Coronary artery (tissue), 2 donors: ENCODE measurements around the gene SYK.
"Not testable (repeated sequence)": the region's sequence is repeated elsewhere in the genome, so short reads cannot be mapped to it uniquely, and the experiment has no call there.

Experiments
- DNase-seq: peaks from one replicate; pipeline ENCODE4 v3.0.0-alpha.2; 2017; ENCODE audit warnings: low spot score
- H3K27ac ChIP-seq, 2 donors: fragments of 200-600 bp; sonication (generic); one replicate each; pipeline ENCODE4 v1.5.1; 2016 to 2019
- H3K4me3 ChIP-seq: fragments of 200-600 bp; sonication (generic); 2 replicates; pipeline ENCODE4 v1.5.1; 2016; ENCODE audit warnings: mild to moderate bottlenecking, moderate library complexity
- TF ChIP-seq, protein P1 (sequence below): fragments of 200-600 bp; sonication (generic); IDR thresholded peaks from one replicate; pipeline ENCODE4 v1.5.1; 2019; ENCODE audit warnings: antibody characterized with exemption

The SYK gene

DNA sequence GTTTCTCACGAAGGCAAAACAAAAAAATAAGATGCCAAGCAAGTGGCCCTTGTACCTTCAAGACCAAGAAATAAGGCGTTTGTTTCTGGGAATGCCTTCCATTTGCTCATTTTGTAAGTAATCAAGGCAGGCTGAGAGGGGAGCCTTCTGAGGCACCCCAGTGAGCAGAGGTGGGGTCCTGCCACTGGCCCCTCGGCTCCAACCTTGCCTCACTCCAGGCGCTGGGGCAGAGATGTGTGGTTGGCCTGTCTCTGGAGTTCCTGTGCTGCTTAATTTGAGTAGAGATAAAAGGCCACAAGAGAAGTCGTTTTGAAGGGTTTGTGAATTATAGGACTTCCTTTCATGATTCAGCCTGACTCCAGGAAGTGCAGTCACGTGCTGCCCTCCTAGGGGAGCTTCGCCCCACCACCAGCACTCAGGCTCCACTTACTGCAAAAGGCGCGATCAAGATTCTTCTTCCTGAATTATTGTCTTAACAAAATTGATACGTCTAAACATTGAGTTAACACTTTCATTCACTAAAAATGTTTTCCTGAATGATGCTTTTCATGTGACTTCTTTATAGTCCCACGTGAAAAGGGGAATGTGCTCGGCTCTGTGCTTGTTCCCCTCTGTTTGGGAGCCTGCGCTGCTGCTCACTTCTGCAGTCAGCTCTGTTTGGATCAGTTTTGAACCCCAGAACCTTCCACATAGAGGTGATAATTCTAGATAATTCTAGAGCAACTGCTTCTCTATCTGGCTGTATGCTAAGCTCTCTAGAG, 13.7 kb downstream of the SYK start:
- Histone ChIP-seq H3K4me3 (no peak overlapping the region), H3K27ac (peak overlapping the region in 1 of 2 donors; percentile 41)
- no peak for DNase-seq
- TF ChIP-seq, protein P1, sequence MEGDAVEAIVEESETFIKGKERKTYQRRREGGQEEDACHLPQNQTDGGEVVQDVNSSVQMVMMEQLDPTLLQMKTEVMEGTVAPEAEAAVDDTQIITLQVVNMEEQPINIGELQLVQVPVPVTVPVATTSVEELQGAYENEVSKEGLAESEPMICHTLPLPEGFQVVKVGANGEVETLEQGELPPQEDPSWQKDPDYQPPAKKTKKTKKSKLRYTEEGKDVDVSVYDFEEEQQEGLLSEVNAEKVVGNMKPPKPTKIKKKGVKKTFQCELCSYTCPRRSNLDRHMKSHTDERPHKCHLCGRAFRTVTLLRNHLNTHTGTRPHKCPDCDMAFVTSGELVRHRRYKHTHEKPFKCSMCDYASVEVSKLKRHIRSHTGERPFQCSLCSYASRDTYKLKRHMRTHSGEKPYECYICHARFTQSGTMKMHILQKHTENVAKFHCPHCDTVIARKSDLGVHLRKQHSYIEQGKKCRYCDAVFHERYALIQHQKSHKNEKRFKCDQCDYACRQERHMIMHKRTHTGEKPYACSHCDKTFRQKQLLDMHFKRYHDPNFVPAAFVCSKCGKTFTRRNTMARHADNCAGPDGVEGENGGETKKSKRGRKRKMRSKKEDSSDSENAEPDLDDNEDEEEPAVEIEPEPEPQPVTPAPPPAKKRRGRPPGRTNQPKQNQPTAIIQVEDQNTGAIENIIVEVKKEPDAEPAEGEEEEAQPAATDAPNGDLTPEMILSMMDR = no peak

DNA sequence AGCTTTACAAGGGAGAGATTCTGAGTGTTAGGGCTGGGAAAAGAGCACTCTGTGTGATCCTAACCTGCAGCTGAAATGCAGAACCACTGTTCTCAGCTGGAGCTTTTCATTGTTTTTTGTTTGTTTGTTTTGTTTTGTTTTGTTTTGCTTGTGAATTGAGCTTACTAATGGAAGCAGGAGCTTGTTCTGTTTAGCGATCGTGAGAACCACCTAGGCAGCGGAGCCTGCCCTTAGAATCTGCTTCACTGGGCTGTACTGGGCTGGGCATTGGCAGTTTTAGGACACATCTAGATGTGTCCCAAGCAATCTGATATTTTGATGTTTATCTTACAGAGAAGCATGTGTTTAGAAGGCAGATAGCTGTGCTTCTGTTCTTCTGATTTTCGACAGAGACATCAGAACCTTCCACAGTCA, 14.3 kb downstream of the SYK start:
- no peak for DNase-seq
- H3K4me3 ChIP-seq = no peak overlapping the region
- no peak overlapping the region for H3K27ac ChIP-seq
- TF ChIP-seq, protein P1 = no peak

DNA sequence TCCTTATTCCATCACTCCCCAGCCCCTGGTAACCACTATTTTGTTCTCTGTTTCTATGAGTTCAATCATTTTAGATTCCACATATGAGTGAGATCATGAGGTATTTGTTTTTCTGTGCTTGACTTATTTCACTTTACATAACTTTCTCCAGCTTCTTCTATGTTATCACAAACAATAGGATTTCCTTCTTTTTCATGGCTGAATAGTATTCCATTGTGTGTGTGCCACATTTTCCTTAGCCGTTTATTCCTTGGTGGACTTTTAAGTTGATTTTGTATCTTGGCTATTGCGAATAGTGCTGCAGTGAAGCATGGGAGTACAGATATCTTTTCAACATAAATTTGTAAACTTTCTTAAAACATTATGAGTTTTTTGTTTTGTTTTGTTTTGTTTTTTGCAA, 15.1 kb downstream of the SYK start:
- no peak for DNase-seq
- TF ChIP-seq, protein P1 = no peak

DNA sequence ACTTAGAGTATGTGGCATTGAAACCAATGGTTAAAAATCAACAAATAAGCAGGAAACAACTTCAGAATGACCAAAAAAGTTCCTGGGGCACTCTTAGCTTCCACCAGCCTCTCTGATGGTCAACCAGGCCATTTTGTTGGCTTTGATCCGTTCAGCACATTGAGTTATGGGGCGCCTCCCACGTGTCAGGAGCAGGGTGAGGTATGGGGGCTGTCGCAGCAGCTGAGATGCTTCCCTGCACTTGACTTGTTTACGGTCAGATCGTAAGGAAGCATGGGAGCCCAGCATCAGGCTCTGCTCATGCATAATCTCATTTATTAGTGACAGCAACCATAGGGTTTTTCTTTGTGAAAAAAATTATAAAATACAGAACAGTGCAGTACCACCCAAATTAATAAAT, 16.7 kb downstream of the SYK start:
- no peak for DNase-seq
- Histone ChIP-seq H3K4me3 (no peak overlapping the region), H3K27ac (no peak overlapping the region)
- TF ChIP-seq, protein P1 = no peak

More for the DNA sequence above, 15.1 kb downstream of the SYK start:
- Histone ChIP-seq H3K4me3 (no peak overlapping the region), H3K27ac (no peak overlapping the region)

DNA sequence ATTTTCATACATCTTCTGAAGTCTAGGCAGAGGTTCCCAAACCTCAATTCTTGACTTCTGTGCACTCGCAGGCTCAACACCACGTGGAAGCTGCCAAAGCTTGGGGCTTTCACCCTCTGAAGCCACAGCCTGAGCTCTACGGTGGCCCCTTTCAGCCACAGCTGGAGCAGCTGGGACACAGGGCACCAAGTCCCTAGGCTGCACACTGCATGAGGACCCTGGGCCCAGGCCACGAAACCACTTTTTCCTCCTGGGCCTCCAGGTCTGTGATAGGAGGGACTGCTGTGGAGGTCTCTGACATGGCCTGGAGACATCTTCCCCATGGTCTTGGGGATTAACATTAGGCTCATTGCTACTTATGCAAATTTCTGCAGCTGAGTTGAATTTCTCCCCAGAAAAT, 18.8 kb downstream of the SYK start:
- not testable (repeated sequence) for H3K4me3 ChIP-seq, H3K27ac ChIP-seq, DNase-seq

DNA sequence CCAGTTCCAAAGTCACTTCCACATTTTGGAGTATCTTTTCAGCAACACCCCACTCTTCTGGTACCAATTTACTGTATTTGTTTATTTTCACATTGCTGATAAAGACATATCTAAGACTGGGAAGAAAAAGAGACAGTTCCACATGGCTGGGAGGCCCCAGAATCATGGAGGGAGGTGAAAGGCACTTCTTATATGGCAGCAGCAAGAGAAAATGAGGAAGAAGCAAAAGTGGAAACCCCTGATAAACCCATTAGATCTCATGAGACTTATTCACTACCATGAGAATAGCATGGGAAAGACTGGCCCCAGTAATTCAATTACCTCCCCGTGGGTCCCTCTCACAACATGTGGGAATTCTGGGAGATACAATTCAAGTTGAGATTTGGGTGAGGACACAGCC, 19.6 kb downstream of the SYK start:
- H3K4me3 ChIP-seq, DNase-seq, H3K27ac ChIP-seq: not testable (repeated sequence)

DNA sequence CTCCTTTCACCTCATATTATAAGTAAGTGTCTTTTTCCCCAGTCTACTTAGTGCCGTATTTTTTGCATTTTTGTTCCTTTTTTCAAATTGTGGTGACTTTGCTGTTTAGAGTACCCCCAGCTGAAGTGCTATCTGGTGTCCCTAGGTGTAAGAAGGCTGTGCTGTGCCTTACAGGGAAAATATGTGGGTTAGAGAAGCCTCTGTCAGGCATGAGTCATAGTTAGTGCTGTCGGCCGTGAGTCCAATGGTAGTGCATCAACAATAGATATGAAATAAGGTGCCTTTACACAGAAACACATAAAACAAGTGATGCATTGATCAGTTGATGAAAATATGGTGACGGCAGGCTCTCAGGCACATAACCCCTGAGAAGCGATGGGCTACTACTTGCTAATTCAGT, 20.1 kb downstream of the SYK start:
- Histone ChIP-seq H3K27ac (no peak overlapping the region), H3K4me3 (no peak overlapping the region)
- TF ChIP-seq, protein P1 = no peak
- no peak for DNase-seq

DNA sequence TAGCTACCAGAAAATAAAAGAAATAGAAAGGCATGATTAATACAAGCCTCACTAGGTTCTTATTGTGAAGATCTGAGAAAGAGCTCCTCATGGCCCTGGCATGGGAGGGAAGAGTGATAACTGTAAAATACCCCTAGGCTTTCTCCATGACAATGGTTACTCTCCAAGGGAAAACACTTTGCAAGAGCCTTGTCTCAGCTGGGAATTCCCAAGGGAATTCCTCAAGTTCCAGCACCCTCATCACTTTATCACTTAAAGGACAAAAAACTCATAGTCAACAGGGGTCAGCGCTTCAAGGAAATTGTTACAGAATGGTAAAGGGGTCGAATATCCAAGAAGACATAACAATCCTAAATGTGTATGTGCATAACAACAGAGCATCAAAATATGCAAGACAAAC, 21.2 kb downstream of the SYK start:
- TF ChIP-seq, protein P1 = no peak
- no peak for DNase-seq
- no peak overlapping the region for H3K27ac ChIP-seq
- no peak overlapping the region for H3K4me3 ChIP-seq
